Measurements from ENCODE around the gene RPP14. TPM values are rescaled to one million over a fixed set of nuclear protein-coding genes. Genes with fewer than 3 reads are reported as not detected.
"Not testable (repeated sequence)": the region's sequence is repeated elsewhere in the genome, so short reads cannot be mapped to it uniquely, and the experiment has no call there.

Gene RPP14
- total RNA-seq, 1 donor from 2014 or later = 23.3 TPM

DNA sequence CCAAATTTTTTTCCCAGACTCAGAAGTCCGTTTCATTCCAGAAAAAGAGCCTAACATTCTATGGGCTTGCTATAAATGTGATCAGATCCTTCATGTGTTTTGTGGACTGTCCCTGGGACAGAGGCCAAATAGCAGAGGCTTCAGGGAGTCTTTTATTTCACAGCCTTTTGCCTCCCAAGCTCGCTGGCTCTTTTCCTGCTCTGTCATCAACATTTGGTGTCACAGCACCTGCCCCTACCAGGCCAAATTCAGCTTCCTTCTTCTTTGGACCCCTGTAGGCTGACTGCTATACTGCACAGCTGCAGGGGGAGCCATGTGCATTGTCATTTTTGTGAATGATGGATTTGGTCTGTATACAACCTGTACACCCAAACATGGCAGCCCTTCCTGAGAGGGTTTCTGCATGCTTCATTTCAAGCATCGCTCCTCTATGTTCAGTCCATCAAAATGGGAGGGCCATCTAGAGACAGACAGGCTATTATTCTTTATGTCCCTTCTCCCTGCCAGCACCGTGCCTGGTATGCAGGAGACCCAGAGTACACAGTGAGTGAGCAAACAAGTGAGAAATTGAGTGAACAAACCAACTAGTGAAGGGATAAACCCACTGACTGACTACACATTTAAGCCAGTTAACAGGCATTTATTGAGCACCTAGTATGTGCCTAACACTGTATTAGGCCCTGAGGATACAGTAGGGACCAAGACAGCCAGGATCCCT, 17.9 kb upstream of the RPP14 start:
- H3K36me3 Mint-ChIP-seq = peaks cover 27% of the 10 kb centered on the region
- H3K27ac Mint-ChIP-seq = no peak overlapping the region
- no peak for DNase-seq (ENCODE audit: extremely low spot score, unreplicated experiment)
- H3K9me3 Mint-ChIP-seq = no peaks in the 10 kb centered on the region
- no peaks in the 10 kb centered on the region for H3K27me3 Mint-ChIP-seq
- H3K4me3 Mint-ChIP-seq = no peak overlapping the region
- TF ChIP-seq CTCF (conservative IDR thresholded peaks at IDR 0.05) = peak; percentile 42
- H3K4me1 Mint-ChIP-seq (ENCODE audit: unreplicated experiment) = no peaks in the 10 kb centered on the region

- H3K4me3 Mint-ChIP-seq; H3K27me3 Mint-ChIP-seq; DNase-seq (ENCODE audit: extremely low spot score, unreplicated experiment); H3K9me3 Mint-ChIP-seq; H3K27ac Mint-ChIP-seq; H3K4me1 Mint-ChIP-seq (ENCODE audit: unreplicated experiment): not testable (repeated sequence)
- peaks cover 21% of the 10 kb centered on the region for H3K36me3 Mint-ChIP-seq
These were observed 17.0 kb upstream of the RPP14 start for GRCh38 chr3:58288964-58289613.

DNA sequence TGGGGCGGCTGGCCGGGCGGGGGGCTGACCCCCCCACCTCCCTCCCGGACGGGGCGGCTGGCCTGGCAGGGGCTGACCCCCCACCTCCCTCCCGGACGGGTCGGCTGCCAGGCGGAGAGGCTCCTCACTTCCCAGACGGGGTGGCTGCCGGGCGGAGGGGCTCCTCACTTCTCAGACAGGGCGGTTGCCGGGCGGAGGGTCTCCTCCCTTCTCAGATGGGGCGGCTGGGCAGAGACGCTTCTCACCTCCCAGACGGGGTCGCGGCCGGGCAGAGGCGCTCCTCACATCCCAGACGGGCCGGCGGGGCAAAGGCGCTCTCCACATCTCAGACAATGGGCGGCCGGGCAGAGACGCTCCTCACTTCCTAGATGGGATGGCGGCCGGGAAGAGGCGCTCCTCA, 15.6 kb upstream of the RPP14 start:
- not testable (repeated sequence) for H3K4me1 Mint-ChIP-seq (ENCODE audit: unreplicated experiment); H3K4me3 Mint-ChIP-seq; H3K27ac Mint-ChIP-seq; H3K27me3 Mint-ChIP-seq; H3K9me3 Mint-ChIP-seq; DNase-seq (ENCODE audit: extremely low spot score, unreplicated experiment)
- peaks cover 17% of the 10 kb centered on the region for H3K36me3 Mint-ChIP-seq

- no peak overlapping the region for H3K4me3 Mint-ChIP-seq
- no peaks in the 10 kb centered on the region for H3K4me1 Mint-ChIP-seq (ENCODE audit: unreplicated experiment)
- peaks cover 17% of the 10 kb centered on the region for H3K36me3 Mint-ChIP-seq
These were observed 14.2 kb upstream of the RPP14 start for GRCh38 chr3:58291671-58292338.

DNA sequence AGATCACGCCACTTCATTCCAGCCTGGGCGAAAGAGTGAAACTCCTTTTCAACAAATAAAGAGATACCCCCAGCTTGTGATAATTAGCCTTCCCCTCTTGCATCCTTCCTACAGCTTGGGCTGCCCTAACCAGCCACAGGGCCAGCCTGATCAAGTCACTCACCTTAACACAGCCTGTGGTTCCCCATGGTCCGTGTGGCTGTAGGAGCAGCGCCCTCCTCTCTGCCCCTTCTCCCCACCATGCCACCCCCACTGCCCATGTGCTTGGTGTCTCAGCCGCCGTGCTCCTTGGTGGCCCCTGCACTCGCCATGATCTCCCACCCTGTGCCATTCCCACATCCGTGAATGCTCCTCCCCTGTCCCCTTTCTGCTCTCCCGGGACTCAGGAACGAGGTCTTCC, 13.2 kb upstream of the RPP14 start:
- no peaks in the 10 kb centered on the region for H3K4me1 Mint-ChIP-seq (ENCODE audit: unreplicated experiment)
- peaks cover 15% of the 10 kb centered on the region for H3K36me3 Mint-ChIP-seq
- DNase-seq (ENCODE audit: extremely low spot score, unreplicated experiment) = no peak
- no peaks in the 10 kb centered on the region for H3K9me3 Mint-ChIP-seq
- no peaks in the 10 kb centered on the region for H3K27me3 Mint-ChIP-seq
- no peak for TF ChIP-seq CTCF (conservative IDR thresholded peaks at IDR 0.05)
- no peak overlapping the region for H3K4me3 Mint-ChIP-seq
- no peak overlapping the region for H3K27ac Mint-ChIP-seq

More at GRCh38 chr3:58291671-58292338, 14.2 kb upstream of the RPP14 start:
- TF ChIP-seq CTCF (conservative IDR thresholded peaks at IDR 0.05) = no peak
- H3K27ac Mint-ChIP-seq = no peak overlapping the region
- H3K27me3 Mint-ChIP-seq = no peaks in the 10 kb centered on the region
- H3K9me3 Mint-ChIP-seq = no peaks in the 10 kb centered on the region
- DNase-seq (ENCODE audit: extremely low spot score, unreplicated experiment) = no peak

DNA sequence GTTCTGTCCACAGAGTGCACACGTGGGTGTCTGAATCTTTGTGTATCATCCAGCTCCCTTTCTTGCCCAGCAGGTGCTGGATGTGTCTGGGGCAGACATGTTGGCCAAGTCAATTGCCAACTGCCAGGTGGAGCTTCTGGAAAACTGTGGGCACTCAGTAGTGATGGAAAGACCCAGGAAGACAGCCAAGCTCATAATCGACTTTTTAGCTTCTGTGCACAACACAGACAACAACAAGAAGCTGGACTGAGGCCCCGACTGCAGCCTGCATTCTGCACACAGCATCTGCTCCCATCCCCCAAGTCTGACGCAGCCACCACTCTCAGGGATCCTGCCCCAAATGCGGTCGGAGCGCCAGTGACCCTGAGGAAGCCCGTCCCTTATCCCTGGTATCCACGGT, 12.5 kb upstream of the RPP14 start:
- no peak for DNase-seq (ENCODE audit: extremely low spot score, unreplicated experiment)
- H3K27me3 Mint-ChIP-seq = no peaks in the 10 kb centered on the region
- H3K27ac Mint-ChIP-seq = no peak overlapping the region
- no peaks in the 10 kb centered on the region for H3K9me3 Mint-ChIP-seq
- H3K4me3 Mint-ChIP-seq = no peak overlapping the region
- TF ChIP-seq CTCF (conservative IDR thresholded peaks at IDR 0.05) = no peak
- H3K36me3 Mint-ChIP-seq = peaks cover 8% of the 10 kb centered on the region
- H3K4me1 Mint-ChIP-seq (ENCODE audit: unreplicated experiment) = no peaks in the 10 kb centered on the region
